Measurements from ENCODE around the gene ARHGDIB. TPM values are rescaled to one million over a fixed set of nuclear protein-coding genes. Genes with fewer than 3 reads are reported as not detected.

The ARHGDIB gene
- total RNA-seq, 4 donors from 2014 or later = 63.8 to 112 (median 89.4) TPM

DNA sequence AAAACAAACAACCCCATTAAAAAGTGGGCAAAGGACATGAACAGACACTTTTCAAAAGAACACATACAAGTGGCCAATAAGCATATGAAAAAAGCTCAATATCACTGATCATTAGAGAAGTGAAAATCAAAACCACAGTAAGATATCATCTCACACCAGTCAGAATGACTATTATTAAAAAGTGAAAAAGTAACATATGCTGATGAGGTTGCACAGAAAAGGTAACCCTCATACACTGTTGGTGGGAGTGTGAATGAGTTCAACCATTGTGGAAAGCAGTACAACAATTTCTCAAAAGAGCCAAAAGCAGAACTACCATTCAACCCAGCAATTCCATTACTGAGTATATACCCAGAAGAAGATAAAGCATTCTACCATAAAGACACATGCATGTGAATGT lies 29.7 kb upstream of the ARHGDIB start:
- no peak for TF ChIP-seq POLR2A (IDR thresholded peaks at IDR 0.05)
- Histone ChIP-seq H3K4me3 (no peak overlapping the region), H3K27ac (no peak overlapping the region), H3K36me3 (no peaks in the 10 kb centered on the region), H3K9me3 (peaks cover 0 to 11% (median 0%) of the 10 kb centered on the region in 4 donors), H3K4me1 (peaks cover 0 to 10% (median 0%) of the 10 kb centered on the region in 4 donors), H3K27me3 (no peaks in the 10 kb centered on the region)
- no peak for DNase-seq (ENCODE audit: low spot score in 2 of 2)

DNA sequence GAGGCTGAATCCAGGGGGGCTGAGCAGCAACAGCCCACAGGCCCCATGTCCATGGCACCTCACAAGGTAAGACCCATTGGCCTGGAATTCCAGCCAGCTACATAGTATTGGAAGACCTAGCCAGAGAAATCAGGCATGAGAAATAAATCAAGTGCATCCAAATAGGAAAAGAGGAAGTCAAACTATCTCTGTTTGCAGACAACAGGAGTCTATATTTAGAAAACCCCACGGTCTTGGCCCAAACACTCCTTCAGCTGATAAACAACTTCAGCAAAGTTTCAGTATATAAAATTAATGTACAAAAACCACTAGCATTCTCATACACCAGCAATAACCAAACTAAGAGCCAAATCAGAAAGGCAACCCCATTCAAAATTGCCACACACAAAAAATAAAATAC lies 28.4 kb upstream of the ARHGDIB start:
- 53 to 76% methylated on average over 1 of the region's 1 CpG for WGBS, 2 donors
- no peaks in the 10 kb centered on the region for H3K27me3 ChIP-seq
- TF ChIP-seq, protein P1, sequence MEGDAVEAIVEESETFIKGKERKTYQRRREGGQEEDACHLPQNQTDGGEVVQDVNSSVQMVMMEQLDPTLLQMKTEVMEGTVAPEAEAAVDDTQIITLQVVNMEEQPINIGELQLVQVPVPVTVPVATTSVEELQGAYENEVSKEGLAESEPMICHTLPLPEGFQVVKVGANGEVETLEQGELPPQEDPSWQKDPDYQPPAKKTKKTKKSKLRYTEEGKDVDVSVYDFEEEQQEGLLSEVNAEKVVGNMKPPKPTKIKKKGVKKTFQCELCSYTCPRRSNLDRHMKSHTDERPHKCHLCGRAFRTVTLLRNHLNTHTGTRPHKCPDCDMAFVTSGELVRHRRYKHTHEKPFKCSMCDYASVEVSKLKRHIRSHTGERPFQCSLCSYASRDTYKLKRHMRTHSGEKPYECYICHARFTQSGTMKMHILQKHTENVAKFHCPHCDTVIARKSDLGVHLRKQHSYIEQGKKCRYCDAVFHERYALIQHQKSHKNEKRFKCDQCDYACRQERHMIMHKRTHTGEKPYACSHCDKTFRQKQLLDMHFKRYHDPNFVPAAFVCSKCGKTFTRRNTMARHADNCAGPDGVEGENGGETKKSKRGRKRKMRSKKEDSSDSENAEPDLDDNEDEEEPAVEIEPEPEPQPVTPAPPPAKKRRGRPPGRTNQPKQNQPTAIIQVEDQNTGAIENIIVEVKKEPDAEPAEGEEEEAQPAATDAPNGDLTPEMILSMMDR (IDR thresholded peaks at IDR 0.05) = no peak
- TF ChIP-seq EP300 (IDR thresholded peaks at IDR 0.05) (no peak), POLR2A (IDR thresholded peaks at IDR 0.05) (no peak)
- peaks cover 0 to under 1% (median 0%) of the 10 kb centered on the region in 4 donors for H3K4me1 ChIP-seq
- no peak for DNase-seq (ENCODE audit: low spot score in 2 of 2)
- H3K4me3 ChIP-seq = no peak overlapping the region
- no peaks in the 10 kb centered on the region for H3K36me3 ChIP-seq
- no peak overlapping the region for H3K27ac ChIP-seq
- peaks cover 0 to 11% (median 0%) of the 10 kb centered on the region in 4 donors for H3K9me3 ChIP-seq

DNA sequence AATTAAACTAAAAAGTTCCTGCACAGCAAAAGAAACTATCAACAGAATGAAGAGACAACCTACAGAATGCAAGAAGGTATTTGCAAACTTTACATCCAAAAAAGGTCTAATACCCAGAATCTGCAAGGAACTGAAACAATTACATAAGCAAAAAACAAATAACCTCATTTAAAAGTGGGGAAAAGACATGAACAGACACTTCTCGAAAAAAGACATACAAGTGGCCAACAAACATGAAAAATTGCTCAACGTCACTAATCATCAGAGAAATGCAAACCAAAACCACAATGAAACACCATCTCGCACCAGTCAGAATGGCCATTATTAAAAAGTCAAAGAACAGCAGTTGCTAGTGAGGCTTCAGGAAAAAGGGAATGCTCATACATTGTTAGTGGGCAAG lies 26.6 kb upstream of the ARHGDIB start:
- H3K4me1 ChIP-seq = no peaks in the 10 kb centered on the region

DNA sequence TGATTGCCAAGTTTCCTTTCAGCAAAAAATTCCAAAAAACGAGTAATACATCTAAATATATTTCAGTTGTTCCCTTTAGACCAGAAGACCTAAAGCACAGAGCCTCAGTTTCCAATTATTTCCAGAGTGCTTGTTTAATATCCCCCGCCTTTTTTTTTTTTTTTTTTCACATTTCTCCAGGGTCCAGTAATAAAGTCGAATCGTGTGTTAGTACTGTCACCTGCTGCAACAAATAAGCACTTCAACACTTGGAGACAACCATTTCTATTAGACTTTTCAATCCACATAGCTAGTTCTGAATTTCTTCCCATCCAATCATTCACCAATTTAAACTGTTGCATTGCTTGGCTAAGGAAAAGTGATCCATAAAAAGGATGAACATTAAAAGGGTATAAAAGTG lies 25.0 kb upstream of the ARHGDIB start:
- H3K36me3 ChIP-seq = no peaks in the 10 kb centered on the region
- no peak overlapping the region for H3K4me3 ChIP-seq
- H3K27me3 ChIP-seq = no peaks in the 10 kb centered on the region
- no peak overlapping the region for H3K27ac ChIP-seq
- H3K9me3 ChIP-seq = peaks cover 0 to 10% (median 0%) of the 10 kb centered on the region in 4 donors
- DNase-seq (ENCODE audit: low spot score in 2 of 2) = no peak
- 60 to 72% methylated on average over 4 of the region's 4 CpGs for WGBS, 2 donors
- TF ChIP-seq, protein P1 (IDR thresholded peaks at IDR 0.05) = peak in 1 of 5 experiments; percentile 16
- no peak for TF ChIP-seq EP300 (IDR thresholded peaks at IDR 0.05)
- no peaks in the 10 kb centered on the region for H3K4me1 ChIP-seq

More for the DNA sequence above, 26.6 kb upstream of the ARHGDIB start:
- H3K27me3 ChIP-seq = no peaks in the 10 kb centered on the region
- WGBS, 2 donors = 83 to 84% methylated on average over 3 of the region's 3 CpGs
- no peak overlapping the region for H3K27ac ChIP-seq
- DNase-seq (ENCODE audit: low spot score in 2 of 2) = no peak
- peaks cover 0 to 11% (median 0%) of the 10 kb centered on the region in 4 donors for H3K9me3 ChIP-seq
- no peaks in the 10 kb centered on the region for H3K36me3 ChIP-seq
- TF ChIP-seq EP300 (IDR thresholded peaks at IDR 0.05) (no peak), POLR2A (IDR thresholded peaks at IDR 0.05) (no peak)
- TF ChIP-seq, protein P1 (IDR thresholded peaks at IDR 0.05) = no peak
- no peak overlapping the region for H3K4me3 ChIP-seq

DNA sequence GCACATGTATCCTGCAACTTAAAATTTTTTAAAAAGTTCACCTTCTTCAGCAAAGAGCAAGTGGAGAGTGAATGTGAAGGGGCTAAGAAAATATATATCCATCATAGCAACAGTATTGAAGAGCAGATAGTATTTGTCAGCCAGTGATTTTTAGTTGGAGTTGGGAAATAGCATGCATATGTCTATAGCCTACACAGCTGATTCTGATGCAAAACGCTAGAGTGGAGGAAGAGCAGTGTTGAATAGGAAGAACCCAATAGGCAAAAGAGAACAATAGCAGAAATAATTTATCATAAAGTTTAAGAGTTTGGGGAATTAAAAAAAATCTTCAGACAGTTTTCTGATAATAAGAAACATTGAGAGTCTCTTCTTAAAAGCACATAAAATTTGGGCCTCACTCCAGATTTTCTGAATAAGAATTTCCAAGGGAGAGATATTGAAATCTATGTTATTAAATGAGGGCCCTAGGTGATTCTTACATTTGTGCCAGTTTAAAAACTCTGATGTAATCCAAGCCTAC lies 23.4 kb upstream of the ARHGDIB start:
- 45 to 55% methylated on average over 1 of the region's 1 CpG for WGBS, 2 donors
- H3K27ac ChIP-seq = no peak overlapping the region
- H3K9me3 ChIP-seq = no peaks in the 10 kb centered on the region
- TF ChIP-seq, protein P1 (IDR thresholded peaks at IDR 0.05) = no peak
- no peak for TF ChIP-seq EP300 (IDR thresholded peaks at IDR 0.05)
- no peak overlapping the region for H3K4me3 ChIP-seq
- DNase-seq (ENCODE audit: low spot score in 2 of 2) = no peak
- no peaks in the 10 kb centered on the region for H3K4me1 ChIP-seq
- no peaks in the 10 kb centered on the region for H3K36me3 ChIP-seq
- H3K27me3 ChIP-seq = no peaks in the 10 kb centered on the region

DNA sequence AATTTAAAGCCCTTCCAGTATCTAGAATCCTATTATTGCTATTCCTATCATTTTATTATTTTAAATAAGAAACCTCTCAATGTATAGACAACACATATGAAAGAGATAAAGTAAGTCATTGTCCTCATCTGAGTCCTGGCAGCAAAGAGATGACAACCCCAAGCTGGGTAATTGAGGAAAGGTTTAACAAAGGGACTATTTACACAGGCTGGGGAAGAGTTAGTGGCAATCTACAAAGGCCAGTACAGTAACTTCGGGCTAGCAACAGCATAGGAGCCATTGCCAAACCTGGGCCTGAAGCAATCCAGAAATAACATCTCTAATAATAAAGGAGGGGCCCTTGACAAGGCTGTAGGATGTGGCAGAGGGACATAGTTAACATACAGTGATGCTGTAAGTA lies 22.6 kb upstream of the ARHGDIB start:
- DNase-seq (ENCODE audit: low spot score in 2 of 2) = no peak
- Histone ChIP-seq H3K36me3 (no peaks in the 10 kb centered on the region), H3K27ac (no peak overlapping the region), H3K9me3 (no peaks in the 10 kb centered on the region), H3K4me3 (no peak overlapping the region), H3K27me3 (no peaks in the 10 kb centered on the region), H3K4me1 (no peaks in the 10 kb centered on the region)
- no peak for TF ChIP-seq EP300 (IDR thresholded peaks at IDR 0.05)
- no peak for TF ChIP-seq POLR2A (IDR thresholded peaks at IDR 0.05)
- 32 to 58% methylated on average over 1 of the region's 1 CpG for WGBS, 2 donors

Data from tibial nerve (tissue), 4 donors.